A673 (cell line): Measurements from ENCODE around the gene INAFM2. TPM values are rescaled to one million over a fixed set of nuclear protein-coding genes. Genes with fewer than 3 reads are reported as not detected.

Source experiments
- BruUV-seq: library from RNA; stranded (reverse); fragments of 400-500 nt; replicated peaks from 2 replicates; lab custom pipeline; 2021; lab: Mats Ljungman, UMichigan
- CTCF ChIA-PET: fragments of 300-600 bp; sonication (Branson Sonifier 250); formaldehyde crosslinking; loops from one replicate; lab custom pipeline; 2022; ENCODE audit warnings: antibody characterized with exemption; lab: Charles Lee
- POLR2A ChIA-PET: fragments of 300-600 bp; sonication (Branson Sonifier 250); formaldehyde crosslinking; loops from one replicate; lab custom pipeline; 2022; ENCODE audit warnings: antibody characterized with exemption; ENCODE audit not compliant: low non-redundant PET; lab: Charles Lee
- DNase-seq: peaks from one replicate; pipeline ENCODE4 v3.0.0-alpha.2; 2015; ENCODE audit warnings: low spot score
- H3K27ac ChIP-seq: fragments of 200-600 bp; sonication (generic); 2 replicates; pipeline ENCODE4 v1.5.1; 2016; ENCODE audit warnings: mixed run types, low read depth, mild to moderate bottlenecking, mixed read lengths, antibody characterized with exemption, low read length; ENCODE audit not compliant: poor library complexity, severe bottlenecking
- H3K27me3 ChIP-seq: fragments of 200-600 bp; sonication (generic); replicated peaks from 2 replicates; pipeline ENCODE4 v1.6.1; 2017; ENCODE audit warnings: mixed run types, low read depth, mild to moderate bottlenecking, mixed read lengths, antibody characterized with exemption, low read length; ENCODE audit not compliant: insufficient read depth, poor library complexity
- H3K36me3 ChIP-seq: fragments of 200-600 bp; sonication (generic); 2 replicates; pipeline ENCODE4 v1.6.1; 2016; ENCODE audit warnings: mixed run types, mild to moderate bottlenecking, mixed read lengths, antibody characterized with exemption, low read length; ENCODE audit not compliant: insufficient read depth, poor library complexity, severe bottlenecking
- H3K4me1 ChIP-seq: fragments of 200-600 bp; sonication (generic); 2 replicates; pipeline ENCODE4 v1.6.1; 2017; ENCODE audit warnings: mixed run types, mild to moderate bottlenecking, mixed read lengths, antibody characterized with exemption, low read length; ENCODE audit not compliant: insufficient read depth, poor library complexity, severe bottlenecking
- H3K4me3 ChIP-seq: fragments of 200-600 bp; sonication (generic); 2 replicates; pipeline ENCODE4 v1.5.1; 2016; ENCODE audit warnings: low read depth, mixed run types, mild to moderate bottlenecking, mixed read lengths, low read length; ENCODE audit not compliant: poor library complexity, severe bottlenecking
- H3K9me3 ChIP-seq: fragments of 200-600 bp; sonication (generic); 2 replicates; pipeline ENCODE4 v1.6.1; 2016; ENCODE audit warnings: mixed run types, low read depth, mild to moderate bottlenecking, mixed read lengths, antibody characterized with exemption, low read length; ENCODE audit not compliant: poor library complexity, severe bottlenecking
- CTCF ChIP-seq: fragments of 300-800, 200-600 bp; sonication (generic); conservative IDR thresholded peaks from 2 replicates; pipeline ENCODE4 v1.5.1; 2017; ENCODE audit warnings: low read depth, mild to moderate bottlenecking, antibody characterized with exemption, low read length, moderate library complexity, mixed read lengths
- EZH2 ChIP-seq: fragments of 200-600 bp; sonication (generic); IDR thresholded peaks from 2 replicates; pipeline ENCODE4 v1.6.1; 2017; ENCODE audit warnings: borderline replicate concordance, low read depth, mild to moderate bottlenecking, mixed read lengths, antibody characterized with exemption, low read length; ENCODE audit not compliant: poor library complexity, severe bottlenecking
- intact Hi-C: fragments of 100-400 bp; cut with micrococcal nuclease; formaldehyde crosslinking; loops from one replicate; pipeline ENCODE4 v1.10.0; 2022; ENCODE audit not compliant: unreplicated experiment
- total RNA-seq: library from RNA; stranded (reverse); gene quantifications from 2 replicates; pipeline ENCODE4 v1.2.3, GENCODE V29; 2021

Gene INAFM2
- total RNA-seq, 1 experiment from 2014 or later = 14.5 TPM

GRCh38 chr15:40297356-40297755, 26.1 kb upstream of the INAFM2 start:
- TF ChIP-seq CTCF = no peak
- no peak for TF ChIP-seq EZH2
- Histone ChIP-seq H3K36me3 (no peaks in the 10 kb centered on the region), H3K27ac (no peak overlapping the region), H3K4me3 (no peak overlapping the region), H3K9me3 (no peaks in the 10 kb centered on the region), H3K27me3 (no peaks in the 10 kb centered on the region), H3K4me1 (no peaks in the 10 kb centered on the region)
- intact Hi-C loops = no loop called here
- ChIA-PET POLR2A (no interaction called here), CTCF (no interaction called here)
- no peak for DNase-seq
- no TSS peak for BruUV-seq

GRCh38 chr15:40298216-40298935, 25.1 kb upstream of the INAFM2 start:
- no peaks in the 10 kb centered on the region for H3K36me3 ChIP-seq
- no peak overlapping the region for H3K27ac ChIP-seq
- no peaks in the 10 kb centered on the region for H3K9me3 ChIP-seq
- H3K4me1 ChIP-seq = no peaks in the 10 kb centered on the region
- BruUV-seq = no TSS peak
- POLR2A ChIA-PET = interaction anchor here (0.6 kb wide), 1 partner anchor 291 kb away, joined by 6 read pairs; no protein-coding TSS in a partner anchor
- intact Hi-C loops = no loop called here
- H3K4me3 ChIP-seq = no peak overlapping the region
- TF ChIP-seq CTCF = no peak
- no peaks in the 10 kb centered on the region for H3K27me3 ChIP-seq
- CTCF ChIA-PET = no interaction called here
- no peak for DNase-seq

GRCh38 chr15:40300367-40300766, 23.1 kb upstream of the INAFM2 start:
- Histone ChIP-seq H3K4me1 (no peaks in the 10 kb centered on the region), H3K27ac (no peak overlapping the region), H3K4me3 (no peak overlapping the region), H3K27me3 (no peaks in the 10 kb centered on the region), H3K9me3 (no peaks in the 10 kb centered on the region), H3K36me3 (no peaks in the 10 kb centered on the region)
- ChIA-PET CTCF (no interaction called here), POLR2A (no interaction called here)
- no peak for TF ChIP-seq EZH2
- no peak for TF ChIP-seq CTCF
- intact Hi-C loops = no loop called here
- no peak for DNase-seq
- no TSS peak for BruUV-seq
